ENCODE measurements around the gene OR1F1.

GRCh38 chr16:3149193-3149530, 38.8 kb upstream of the OR1F1 start:
- no peak for TF ChIP-seq EZH2 (IDR thresholded peaks at IDR 0.05; ENCODE audit: insufficient read depth, poor library complexity, severe bottlenecking)
- TF ChIP-seq EZH2phosphoT487 (IDR thresholded peaks at IDR 0.05; ENCODE audit: insufficient read depth, low read depth), result no peak

Data from GM23248 (cell line).